ENCODE measurements around the gene GRK5.
A peak's percentile ranks its signal among the peaks of the same experiment; 100 is the strongest.

The GRK5 gene

GRCh38 chr10:119337796-119338432 is 130.5 kb downstream of the GRK5 start:
- DNase-seq (ENCODE audit: low read depth in 2 of 2, low spot score in 1 of 2), result no peak

GRCh38 chr10:119339109-119339508 is 131.7 kb downstream of the GRK5 start:
- no peak for DNase-seq (ENCODE audit: low read depth in 2 of 2, low spot score in 1 of 2)

- DNase-seq (ENCODE audit: low read depth in 2 of 2, low spot score in 1 of 2), result no peak
Measured at GRCh38 chr10:119340893-119341458, 133.6 kb downstream of the GRK5 start.

GRCh38 chr10:119341459-119342301 is 134.3 kb downstream of the GRK5 start:
- peak in 1 of 2 donors; percentile 40 for DNase-seq (ENCODE audit: low read depth in 2 of 2, low spot score in 1 of 2)

GRCh38 chr10:119342335-119342734 is 135.0 kb downstream of the GRK5 start:
- DNase-seq (ENCODE audit: low read depth in 2 of 2, low spot score in 1 of 2), result no peak

GRCh38 chr10:119343011-119343601 is 135.7 kb downstream of the GRK5 start:
- DNase-seq (ENCODE audit: low read depth in 2 of 2, low spot score in 1 of 2), result no peak

GRCh38 chr10:119344381-119344780 is 137.0 kb downstream of the GRK5 start:
- no peak for DNase-seq (ENCODE audit: low read depth in 2 of 2, low spot score in 1 of 2)

GRCh38 chr10:119346095-119346832 is 138.9 kb downstream of the GRK5 start:
- no peak for DNase-seq (ENCODE audit: low read depth in 2 of 2, low spot score in 1 of 2)

- no peak for DNase-seq (ENCODE audit: low read depth in 2 of 2, low spot score in 1 of 2)
Measured at GRCh38 chr10:119347181-119347974, 140.0 kb downstream of the GRK5 start.

- no peak for DNase-seq (ENCODE audit: low read depth in 2 of 2, low spot score in 1 of 2)
Measured at GRCh38 chr10:119348106-119348505, 140.7 kb downstream of the GRK5 start.

- no peak for DNase-seq (ENCODE audit: low read depth in 2 of 2, low spot score in 1 of 2)
Measured at GRCh38 chr10:119348516-119349240, 141.3 kb downstream of the GRK5 start.

- no peak for DNase-seq (ENCODE audit: low read depth in 2 of 2, low spot score in 1 of 2)
Measured at GRCh38 chr10:119349341-119349740, 142.0 kb downstream of the GRK5 start.

GRCh38 chr10:119349937-119350501 is 142.6 kb downstream of the GRK5 start:
- DNase-seq (ENCODE audit: low read depth in 2 of 2, low spot score in 1 of 2), result no peak

GRCh38 chr10:119350502-119351097 is 143.2 kb downstream of the GRK5 start:
- no peak for DNase-seq (ENCODE audit: low read depth in 2 of 2, low spot score in 1 of 2)

GRCh38 chr10:119351189-119351588 is 143.8 kb downstream of the GRK5 start:
- no peak for DNase-seq (ENCODE audit: low read depth in 2 of 2, low spot score in 1 of 2)

- no peak for DNase-seq (ENCODE audit: low read depth in 2 of 2, low spot score in 1 of 2)
Measured at GRCh38 chr10:119352042-119352441, 144.7 kb downstream of the GRK5 start.

- DNase-seq (ENCODE audit: low read depth in 2 of 2, low spot score in 1 of 2), result no peak
Measured at GRCh38 chr10:119352807-119353206, 145.4 kb downstream of the GRK5 start.

- DNase-seq (ENCODE audit: low read depth in 2 of 2, low spot score in 1 of 2), result no peak
Measured at GRCh38 chr10:119353421-119353820, 146.1 kb downstream of the GRK5 start.

- DNase-seq (ENCODE audit: low read depth in 2 of 2, low spot score in 1 of 2), result no peak
Measured at GRCh38 chr10:119355930-119356329, 148.6 kb downstream of the GRK5 start.

Data from stimulated activated CD8-positive, alpha-beta memory T cell treated with anti-CD3 and anti-CD28 coated beads, Interleukin-4, amount 100 ng/mL, for 4 hours (primary cell).